Activated T-cell treated with anti-CD3 and anti-CD28 coated beads for 48 hours (primary cell): ENCODE data around the gene CNTNAP2.

Experiments
- DNase-seq: peaks from one replicate; pipeline ENCODE4 v3.0.0-alpha.2; 2020; ENCODE audit warnings: low read depth

CNTNAP2 gene

GRCh38 chr7:147251751-147252325 lies 1135.2 kb downstream of the CNTNAP2 start:
- no peak for DNase-seq

GRCh38 chr7:147261693-147262092 lies 1145.1 kb downstream of the CNTNAP2 start:
- no peak for DNase-seq

GRCh38 chr7:147265528-147265927 lies 1148.9 kb downstream of the CNTNAP2 start:
- no peak for DNase-seq

- no peak for DNase-seq
These were observed 1159.5 kb downstream of the CNTNAP2 start for GRCh38 chr7:147276106-147276505.

GRCh38 chr7:147276783-147277370 lies 1160.3 kb downstream of the CNTNAP2 start:
- DNase-seq, result no peak

GRCh38 chr7:147279514-147279913 lies 1162.9 kb downstream of the CNTNAP2 start:
- DNase-seq, result no peak

GRCh38 chr7:147279964-147280374 lies 1163.4 kb downstream of the CNTNAP2 start:
- DNase-seq, result no peak

- no peak for DNase-seq
These were observed 1165.6 kb downstream of the CNTNAP2 start for GRCh38 chr7:147282204-147282603.

- DNase-seq, result no peak
These were observed 1179.6 kb downstream of the CNTNAP2 start for GRCh38 chr7:147296201-147296600.

- no peak for DNase-seq
These were observed 1180.4 kb downstream of the CNTNAP2 start for GRCh38 chr7:147296986-147297385.

- no peak for DNase-seq
These were observed 1182.0 kb downstream of the CNTNAP2 start for GRCh38 chr7:147298611-147299043.

GRCh38 chr7:147300293-147300692 lies 1183.7 kb downstream of the CNTNAP2 start:
- DNase-seq, result no peak

- DNase-seq, result no peak
These were observed 1187.8 kb downstream of the CNTNAP2 start for GRCh38 chr7:147304376-147304775.

- no peak for DNase-seq
These were observed 1189.2 kb downstream of the CNTNAP2 start for GRCh38 chr7:147305827-147306226.

- no peak for DNase-seq
These were observed 1191.9 kb downstream of the CNTNAP2 start for GRCh38 chr7:147308539-147308938.

- no peak for DNase-seq
These were observed 1194.7 kb downstream of the CNTNAP2 start for GRCh38 chr7:147311336-147311735.

- DNase-seq, result no peak
These were observed 1204.9 kb downstream of the CNTNAP2 start for GRCh38 chr7:147321504-147321903.

- DNase-seq, result no peak
These were observed 1216.4 kb downstream of the CNTNAP2 start for GRCh38 chr7:147332988-147333387.

- no peak for DNase-seq
These were observed 1246.5 kb downstream of the CNTNAP2 start for GRCh38 chr7:147363101-147363500.

GRCh38 chr7:147376192-147376591 lies 1259.6 kb downstream of the CNTNAP2 start:
- DNase-seq, result no peak

- DNase-seq, result no peak
These were observed 1264.3 kb downstream of the CNTNAP2 start for GRCh38 chr7:147380926-147381325.

GRCh38 chr7:147394329-147394728 lies 1277.7 kb downstream of the CNTNAP2 start:
- DNase-seq, result no peak

- DNase-seq, result no peak
These were observed 1283.7 kb downstream of the CNTNAP2 start for GRCh38 chr7:147400221-147400689.

GRCh38 chr7:147400925-147401324 lies 1284.3 kb downstream of the CNTNAP2 start:
- DNase-seq, result no peak
